LNCaP clone FGC (cell line): ENCODE data around the gene DLGAP1.

Experiments
- DNase-seq: peaks from one replicate; pipeline ENCODE4 v3.0.0-alpha.2; 2011; ENCODE audit warnings: low read depth
- H3K4me3 ChIP-seq: 2 replicates; pipeline ENCODE4 v1.5.1; 2011; ENCODE audit warnings: mild to moderate bottlenecking, low read depth, low read length, control low read depth
- TF ChIP-seq, protein P1 (sequence below): IDR thresholded peaks from 2 replicates; pipeline ENCODE4 v1.5.1; 2012; ENCODE audit warnings: mild to moderate bottlenecking; ENCODE audit not compliant: control insufficient read depth, insufficient read depth; ENCODE audit errors: extremely low read depth

Gene DLGAP1

DNA sequence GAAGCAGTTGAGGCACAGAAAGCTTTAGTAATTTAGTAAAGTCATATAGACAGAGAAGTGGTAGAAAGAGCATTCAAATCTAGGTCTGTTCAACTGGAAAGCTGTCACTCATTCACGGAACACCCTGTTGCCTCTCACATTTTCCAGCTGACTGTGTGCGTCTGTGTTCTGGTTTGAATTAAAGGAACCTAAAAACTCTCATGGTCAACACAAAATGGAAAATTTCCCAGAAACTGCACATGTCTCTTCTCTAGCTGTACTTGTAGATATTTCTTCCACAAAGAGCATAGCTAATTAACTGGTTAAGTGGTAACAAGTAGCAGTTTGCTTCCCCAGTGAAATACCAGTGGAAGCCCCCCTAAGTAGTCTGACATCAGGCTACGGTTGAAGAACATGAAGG is 614.3 kb downstream of the DLGAP1 start:
- no peak overlapping the region for H3K4me3 ChIP-seq
- DNase-seq: no peak
- TF ChIP-seq, protein P1, sequence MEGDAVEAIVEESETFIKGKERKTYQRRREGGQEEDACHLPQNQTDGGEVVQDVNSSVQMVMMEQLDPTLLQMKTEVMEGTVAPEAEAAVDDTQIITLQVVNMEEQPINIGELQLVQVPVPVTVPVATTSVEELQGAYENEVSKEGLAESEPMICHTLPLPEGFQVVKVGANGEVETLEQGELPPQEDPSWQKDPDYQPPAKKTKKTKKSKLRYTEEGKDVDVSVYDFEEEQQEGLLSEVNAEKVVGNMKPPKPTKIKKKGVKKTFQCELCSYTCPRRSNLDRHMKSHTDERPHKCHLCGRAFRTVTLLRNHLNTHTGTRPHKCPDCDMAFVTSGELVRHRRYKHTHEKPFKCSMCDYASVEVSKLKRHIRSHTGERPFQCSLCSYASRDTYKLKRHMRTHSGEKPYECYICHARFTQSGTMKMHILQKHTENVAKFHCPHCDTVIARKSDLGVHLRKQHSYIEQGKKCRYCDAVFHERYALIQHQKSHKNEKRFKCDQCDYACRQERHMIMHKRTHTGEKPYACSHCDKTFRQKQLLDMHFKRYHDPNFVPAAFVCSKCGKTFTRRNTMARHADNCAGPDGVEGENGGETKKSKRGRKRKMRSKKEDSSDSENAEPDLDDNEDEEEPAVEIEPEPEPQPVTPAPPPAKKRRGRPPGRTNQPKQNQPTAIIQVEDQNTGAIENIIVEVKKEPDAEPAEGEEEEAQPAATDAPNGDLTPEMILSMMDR: no peak

DNA sequence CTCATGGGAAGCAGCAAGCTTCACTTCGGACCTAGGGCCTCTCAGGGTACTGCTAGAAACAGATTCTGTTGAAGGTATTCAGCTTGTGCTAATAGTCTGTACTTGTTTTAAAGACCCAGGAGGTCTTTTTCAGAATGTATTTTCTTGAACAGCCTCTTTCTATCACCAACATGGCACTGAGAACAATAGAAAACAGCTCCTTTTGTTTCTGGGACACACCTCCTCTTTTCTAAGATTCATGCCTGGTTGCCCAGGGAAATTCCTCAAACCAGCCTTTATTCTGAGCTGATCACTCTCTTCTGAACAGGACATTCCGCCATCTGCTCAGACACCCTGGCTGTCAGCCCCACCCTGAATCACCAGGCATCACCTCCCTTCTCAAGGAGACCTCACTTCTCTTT is 615.5 kb downstream of the DLGAP1 start:
- no peak overlapping the region for H3K4me3 ChIP-seq
- no peak for DNase-seq
- TF ChIP-seq, protein P1: no peak

DNA sequence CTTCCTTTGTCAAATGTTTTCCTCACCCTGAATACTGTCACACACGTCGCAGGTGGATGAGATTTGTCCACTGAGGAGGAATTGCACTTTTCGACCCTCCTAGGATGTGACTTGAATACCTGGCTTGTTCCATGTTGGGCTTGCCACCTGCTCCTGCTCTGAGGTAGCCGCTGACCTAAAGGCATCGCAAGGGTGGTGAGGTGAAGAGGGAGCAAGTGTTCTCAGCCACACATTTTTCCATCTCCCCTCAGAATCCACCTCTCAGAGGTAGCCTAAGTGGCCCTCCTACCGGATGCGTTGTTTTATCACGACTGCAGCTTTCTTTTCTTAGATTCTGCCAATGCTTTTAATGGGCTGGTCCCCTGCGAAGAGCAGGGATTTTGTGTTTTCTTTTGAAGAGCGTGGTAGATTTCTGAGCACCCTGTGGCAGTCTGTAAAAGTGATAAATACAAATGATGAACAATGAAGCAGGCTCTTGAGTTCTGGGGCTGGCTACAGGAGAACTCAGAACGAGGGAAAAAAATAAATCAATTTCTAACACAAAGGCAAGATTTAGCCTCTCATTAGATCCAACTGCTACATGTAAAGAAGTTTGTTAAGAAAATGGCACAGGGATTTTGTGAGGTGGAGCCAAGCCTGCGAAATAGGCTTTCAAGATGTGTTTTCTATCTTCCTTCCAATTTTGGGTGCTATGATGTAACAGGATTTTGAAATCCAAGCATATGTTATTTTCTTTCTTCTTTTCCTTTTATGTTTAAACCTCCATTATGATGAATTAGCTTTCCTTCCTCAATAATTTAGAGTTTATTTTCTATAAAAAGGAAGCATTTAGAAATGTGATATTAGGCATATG is 618.4 kb downstream of the DLGAP1 start:
- TF ChIP-seq, protein P1: no peak
- H3K4me3 ChIP-seq: no peak overlapping the region
- no peak for DNase-seq

DNA sequence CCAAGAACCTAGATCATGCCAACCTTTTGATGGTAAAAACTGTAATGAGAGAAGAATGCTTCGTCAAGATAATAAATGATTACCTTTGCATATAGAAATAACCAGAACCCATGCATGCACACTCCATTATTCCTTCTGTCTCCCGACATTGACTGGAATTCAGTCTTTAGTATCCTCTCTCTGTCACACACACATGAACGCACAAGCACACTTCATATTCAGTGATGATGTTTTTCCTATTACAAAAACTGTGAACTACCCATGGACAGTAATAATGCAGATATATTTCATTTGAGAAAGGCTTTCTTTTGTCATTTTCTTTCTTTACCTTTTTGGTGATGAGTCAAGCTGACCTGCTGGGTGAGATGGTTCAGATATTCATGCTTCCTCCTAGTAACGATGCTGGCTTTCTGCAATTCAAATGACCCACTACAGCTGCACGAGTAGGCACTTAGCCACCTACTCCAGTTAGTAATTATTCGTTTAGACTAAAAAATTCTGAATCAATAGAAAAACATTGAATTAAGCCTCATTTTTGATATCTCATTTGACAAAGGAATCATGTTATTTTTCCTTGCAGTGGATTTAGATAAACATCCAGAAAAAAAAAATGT is 623.0 kb downstream of the DLGAP1 start:
- H3K4me3 ChIP-seq: no peak overlapping the region
- no peak for DNase-seq
- TF ChIP-seq, protein P1: no peak

DNA sequence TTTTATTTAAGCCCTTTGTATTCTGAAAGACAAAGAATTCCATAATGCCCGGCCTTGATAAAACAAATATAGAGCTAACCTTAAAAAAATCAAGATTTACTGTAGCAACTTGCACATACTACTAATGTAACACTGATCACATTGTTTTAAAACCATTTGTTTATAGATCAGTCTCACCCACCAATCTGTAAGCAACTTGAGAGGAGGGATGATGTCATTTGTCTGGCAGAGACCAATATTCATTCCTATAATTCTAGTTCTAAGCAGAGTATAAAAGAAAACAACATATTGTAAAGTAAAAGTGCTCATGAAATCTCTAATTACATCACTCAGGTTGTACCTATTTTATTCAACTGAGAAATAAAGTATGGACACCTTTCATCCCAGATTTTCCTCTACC is 624.5 kb downstream of the DLGAP1 start:
- DNase-seq: no peak
- TF ChIP-seq, protein P1: no peak
- H3K4me3 ChIP-seq: no peak overlapping the region

DNA sequence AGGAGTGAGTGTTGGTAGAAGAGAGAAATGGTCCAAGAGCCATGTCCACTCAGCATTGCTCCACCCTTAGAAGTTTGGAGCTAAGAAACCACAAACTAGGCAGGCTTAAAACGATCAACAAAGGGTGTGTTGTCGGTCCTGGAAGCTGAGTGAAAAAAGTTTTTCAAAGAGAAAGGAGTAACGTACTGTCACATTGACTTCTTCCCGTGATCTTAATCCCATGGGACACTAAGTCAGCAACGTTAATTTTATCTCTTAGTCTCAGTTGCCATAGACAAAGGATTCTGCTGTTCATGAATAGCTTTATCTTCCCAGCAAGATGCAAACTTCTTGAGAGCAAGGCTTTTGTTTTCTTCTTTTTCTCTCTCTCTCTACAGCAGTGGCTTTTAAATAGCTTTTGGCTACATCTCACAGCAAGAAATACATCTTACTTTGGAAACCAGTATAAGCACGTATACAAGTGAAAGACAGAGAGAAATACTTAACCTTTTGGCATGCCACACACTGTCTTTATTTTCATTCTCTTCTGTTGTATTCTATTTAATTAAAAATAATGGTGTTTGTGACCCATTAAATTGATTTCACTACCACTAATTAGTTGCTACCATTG is 627.8 kb downstream of the DLGAP1 start:
- no peak overlapping the region for H3K4me3 ChIP-seq
- TF ChIP-seq, protein P1: no peak
- DNase-seq: no peak
